ENCODE measurements around the gene COL8A1.

Gene COL8A1

GRCh38 chr3:99768126-99768525, 129.7 kb downstream of the COL8A1 start:
- Histone ChIP-seq H3K27ac (ENCODE audit: low read length) (no peak overlapping the region), H3K4me2 (ENCODE audit: low read length) (no peak overlapping the region), H4K20me1 (ENCODE audit: insufficient read depth, low read length) (no peaks in the 10 kb centered on the region), H3K4me1 (ENCODE audit: low read length) (no peaks in the 10 kb centered on the region), H2AFZ (ENCODE audit: low read depth, low read length) (no peak overlapping the region), H3K4me3 (ENCODE audit: low read length) (no peak overlapping the region), H3K9me3 (ENCODE audit: insufficient read depth, low read length) (no peaks in the 10 kb centered on the region), H3K27me3 (ENCODE audit: low read depth, low read length) (no peaks in the 10 kb centered on the region), H3K79me2 (ENCODE audit: low read length) (no peaks in the 10 kb centered on the region), H3K9ac (ENCODE audit: low read length) (no peak overlapping the region), H3K36me3 (replicated peaks; ENCODE audit: low read depth, low read length) (no peaks in the 10 kb centered on the region)
- TF ChIP-seq CTCF (IDR thresholded peaks at IDR 0.05; ENCODE audit: low read depth, low read length) (no peak), EZH2phosphoT487 (IDR thresholded peaks at IDR 0.05; ENCODE audit: low read depth) (no peak)

GRCh38 chr3:99768808-99769501, 130.6 kb downstream of the COL8A1 start:
- Histone ChIP-seq H3K36me3 (replicated peaks; ENCODE audit: low read depth, low read length) (no peaks in the 10 kb centered on the region), H3K9me3 (ENCODE audit: insufficient read depth, low read length) (no peaks in the 10 kb centered on the region), H3K4me1 (ENCODE audit: low read length) (no peaks in the 10 kb centered on the region), H4K20me1 (ENCODE audit: insufficient read depth, low read length) (no peaks in the 10 kb centered on the region), H3K4me3 (ENCODE audit: low read length) (no peak overlapping the region), H3K79me2 (ENCODE audit: low read length) (no peaks in the 10 kb centered on the region), H3K27ac (ENCODE audit: low read length) (no peak overlapping the region), H2AFZ (ENCODE audit: low read depth, low read length) (no peak overlapping the region), H3K9ac (ENCODE audit: low read length) (no peak overlapping the region), H3K27me3 (ENCODE audit: low read depth, low read length) (no peaks in the 10 kb centered on the region), H3K4me2 (ENCODE audit: low read length) (no peak overlapping the region)
- TF ChIP-seq CTCF (IDR thresholded peaks at IDR 0.05; ENCODE audit: low read depth, low read length) = no peak
- TF ChIP-seq EZH2phosphoT487 (IDR thresholded peaks at IDR 0.05; ENCODE audit: low read depth) = no peak

GRCh38 chr3:99772171-99772570, 133.8 kb downstream of the COL8A1 start:
- Histone ChIP-seq H3K9me3 (ENCODE audit: insufficient read depth, low read length) (no peaks in the 10 kb centered on the region), H3K27me3 (ENCODE audit: low read depth, low read length) (peaks cover 9% of the 10 kb centered on the region), H4K20me1 (ENCODE audit: insufficient read depth, low read length) (no peaks in the 10 kb centered on the region), H3K4me3 (ENCODE audit: low read length) (no peak overlapping the region), H3K27ac (ENCODE audit: low read length) (no peak overlapping the region), H3K4me2 (ENCODE audit: low read length) (no peak overlapping the region), H2AFZ (ENCODE audit: low read depth, low read length) (no peak overlapping the region), H3K9ac (ENCODE audit: low read length) (no peak overlapping the region), H3K79me2 (ENCODE audit: low read length) (no peaks in the 10 kb centered on the region), H3K4me1 (ENCODE audit: low read length) (peaks cover 12% of the 10 kb centered on the region), H3K36me3 (replicated peaks; ENCODE audit: low read depth, low read length) (no peaks in the 10 kb centered on the region)
- TF ChIP-seq EZH2phosphoT487 (IDR thresholded peaks at IDR 0.05; ENCODE audit: low read depth) (no peak), CTCF (IDR thresholded peaks at IDR 0.05; ENCODE audit: low read depth, low read length) (no peak)

- Histone ChIP-seq H3K79me2 (ENCODE audit: low read length) (no peaks in the 10 kb centered on the region), H3K9me3 (ENCODE audit: insufficient read depth, low read length) (no peaks in the 10 kb centered on the region), H3K27ac (ENCODE audit: low read length) (no peak overlapping the region), H3K9ac (ENCODE audit: low read length) (no peak overlapping the region), H2AFZ (ENCODE audit: low read depth, low read length) (no peak overlapping the region), H3K4me3 (ENCODE audit: low read length) (no peak overlapping the region), H3K27me3 (ENCODE audit: low read depth, low read length) (peaks cover 14% of the 10 kb centered on the region), H4K20me1 (ENCODE audit: insufficient read depth, low read length) (no peaks in the 10 kb centered on the region), H3K4me1 (ENCODE audit: low read length) (peaks cover 12% of the 10 kb centered on the region), H3K4me2 (ENCODE audit: low read length) (no peak overlapping the region), H3K36me3 (replicated peaks; ENCODE audit: low read depth, low read length) (no peaks in the 10 kb centered on the region)
- no peak for TF ChIP-seq CTCF (IDR thresholded peaks at IDR 0.05; ENCODE audit: low read depth, low read length)
- TF ChIP-seq EZH2phosphoT487 (IDR thresholded peaks at IDR 0.05; ENCODE audit: low read depth) = no peak
Observed at GRCh38 chr3:99772671-99773070, 134.3 kb downstream of the COL8A1 start.
